HG03064 (cell line): ENCODE results near the gene INPP5J.
"Not testable (repeated sequence)": the region's sequence is repeated elsewhere in the genome, so short reads cannot be mapped to it uniquely, and the experiment has no call there.

ENCODE experiments used
- ATAC-seq: cut with Tn5 transposase; IDR thresholded peaks from one replicate; pipeline ENCODE4 v1.9.1; 2021; ENCODE audit warnings: low read depth; ENCODE audit not compliant: unreplicated experiment

Gene INPP5J

DNA sequence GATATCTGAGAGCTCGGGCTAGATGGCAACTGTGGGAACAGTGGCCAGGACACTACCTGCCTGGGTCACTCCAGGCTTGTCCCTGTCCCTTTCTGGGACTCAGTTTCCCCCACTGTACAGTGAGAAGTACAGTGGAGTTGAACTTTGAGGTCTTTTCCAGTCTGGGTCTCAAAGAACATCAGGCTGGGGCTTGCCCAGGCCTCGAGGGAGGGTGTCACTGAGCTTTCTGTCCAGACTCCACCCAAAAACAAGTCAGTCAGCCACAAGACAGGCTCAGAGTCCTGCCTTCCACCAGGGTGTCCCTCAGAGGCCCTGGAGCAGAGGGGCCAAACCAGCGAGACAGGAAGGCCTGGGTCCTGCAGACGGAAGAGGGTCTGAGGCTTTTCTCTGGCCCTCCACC, 19.5 kb downstream of the INPP5J start:
- no peak for ATAC-seq

GRCh38 chr22:31143038-31143437, 20.3 kb downstream of the INPP5J start:
- ATAC-seq, result no peak

GRCh38 chr22:31143537-31143936, 20.8 kb downstream of the INPP5J start:
- ATAC-seq, result no peak

DNA sequence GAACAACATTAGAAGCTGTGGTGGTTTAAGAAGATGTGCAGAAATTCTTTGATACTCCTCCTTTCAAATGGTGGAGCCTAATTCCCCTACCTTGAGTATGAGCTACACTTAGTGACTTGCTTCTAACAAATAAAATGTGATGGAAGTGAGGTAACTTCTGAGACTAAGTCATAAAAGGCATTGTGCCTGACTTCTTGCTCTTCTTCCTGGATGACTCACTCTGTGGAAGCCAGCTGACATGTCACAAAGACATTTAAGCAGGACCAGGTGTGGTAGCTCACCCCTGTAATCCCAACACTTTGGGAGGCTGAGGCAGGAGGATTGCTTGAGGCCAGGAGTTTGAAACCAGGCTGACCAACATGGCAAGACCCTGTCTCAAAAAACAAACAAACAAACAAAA, 21.5 kb downstream of the INPP5J start:
- ATAC-seq, result no peak

GRCh38 chr22:31148488-31148887, 25.7 kb downstream of the INPP5J start:
- ATAC-seq, result no peak

- no peak for ATAC-seq
Observed at GRCh38 chr22:31148953-31149627, 26.3 kb downstream of the INPP5J start.

DNA sequence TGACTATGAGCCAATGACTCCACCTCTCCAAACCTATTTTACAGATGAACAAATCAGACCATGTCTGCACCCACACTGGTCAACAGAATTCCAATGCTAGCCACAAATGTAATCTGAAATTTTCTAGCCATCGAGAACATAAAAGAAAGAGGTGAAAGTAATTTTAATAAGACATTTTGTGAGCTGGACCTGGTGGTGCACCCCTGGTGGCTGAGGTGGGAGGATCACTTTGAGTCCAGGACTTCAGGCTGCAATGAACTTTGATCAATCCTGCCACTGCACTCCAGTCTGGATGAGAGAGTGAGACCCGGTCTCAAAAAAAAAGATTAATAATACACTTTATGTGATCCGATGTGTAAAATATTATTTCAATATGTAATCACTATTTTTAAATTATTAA, 27.8 kb downstream of the INPP5J start:
- ATAC-seq, result no peak

GRCh38 chr22:31151872-31152271, 29.1 kb downstream of the INPP5J start:
- ATAC-seq, result no peak

DNA sequence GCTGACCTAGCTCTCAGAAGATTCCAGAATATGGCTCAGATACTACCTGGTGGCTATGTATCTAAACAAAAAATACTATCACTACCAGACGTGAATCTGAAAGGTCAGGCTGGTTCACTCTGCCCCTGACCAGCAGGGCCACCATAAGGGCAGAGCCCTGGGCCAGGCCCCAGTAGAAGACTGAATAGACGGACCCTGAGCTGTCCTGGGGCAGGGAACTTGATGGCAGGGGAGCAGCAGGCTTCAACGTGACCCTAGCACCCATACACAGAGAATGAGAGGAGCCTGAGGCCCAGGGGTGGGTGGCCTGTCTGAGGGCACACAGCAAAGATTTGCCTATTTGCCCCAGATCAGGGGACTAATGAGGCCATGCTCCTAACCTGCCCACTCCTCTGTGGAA, 30.6 kb downstream of the INPP5J start:
- ATAC-seq, result no peak

DNA sequence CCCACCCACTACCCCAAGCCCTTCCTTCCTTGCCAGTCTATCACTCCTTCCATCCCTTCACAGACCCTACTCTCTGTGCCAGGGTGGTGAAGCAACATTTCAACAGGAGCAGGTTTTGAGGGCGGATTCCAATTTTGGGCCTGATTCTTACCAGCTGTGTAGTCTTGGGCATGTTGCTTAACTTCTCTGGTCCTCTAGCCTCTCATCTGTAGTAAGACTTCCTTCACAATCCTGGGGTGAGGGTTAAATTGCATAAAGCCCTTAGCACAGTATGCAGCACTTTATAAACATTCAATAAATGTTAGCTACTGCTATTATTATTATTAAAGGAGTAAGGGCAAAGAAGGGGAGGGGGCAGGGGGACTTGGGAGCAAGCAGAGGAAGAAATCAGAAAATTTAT, 32.2 kb downstream of the INPP5J start:
- no peak for ATAC-seq

GRCh38 chr22:31155422-31155821, 32.7 kb downstream of the INPP5J start:
- ATAC-seq, result no peak

DNA sequence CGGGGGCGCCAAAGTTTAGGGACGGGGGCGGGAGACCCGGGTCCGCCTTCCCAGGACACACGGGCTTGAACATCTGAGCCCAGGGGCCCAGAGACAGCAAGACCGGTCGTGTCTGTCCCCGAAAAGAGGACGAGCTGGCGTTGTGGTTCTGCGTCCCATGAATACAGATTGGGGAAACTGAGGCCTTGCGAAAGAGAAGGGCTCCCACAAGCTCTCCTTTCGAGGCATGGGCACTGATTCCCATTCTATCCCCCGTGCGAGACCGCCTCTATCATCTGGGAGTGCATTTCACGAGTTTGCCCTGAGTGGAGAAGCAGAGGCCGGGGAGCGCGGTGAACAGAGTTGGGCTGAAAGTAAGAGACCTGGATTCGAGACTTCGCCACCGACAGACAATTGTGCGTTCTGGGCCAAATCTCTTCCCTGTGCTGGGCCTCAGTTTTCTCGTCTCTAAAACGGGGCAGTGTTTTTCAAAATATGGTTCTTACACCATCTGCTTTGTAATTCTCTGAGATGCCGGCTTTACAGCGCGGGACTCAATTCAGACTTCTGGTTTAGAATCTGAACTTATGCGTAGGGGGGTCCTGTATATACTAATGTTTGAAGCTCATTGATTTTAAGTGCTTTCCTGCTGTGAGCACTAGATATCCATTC, 37.7 kb downstream of the INPP5J start:
- ATAC-seq, result no peak

DNA sequence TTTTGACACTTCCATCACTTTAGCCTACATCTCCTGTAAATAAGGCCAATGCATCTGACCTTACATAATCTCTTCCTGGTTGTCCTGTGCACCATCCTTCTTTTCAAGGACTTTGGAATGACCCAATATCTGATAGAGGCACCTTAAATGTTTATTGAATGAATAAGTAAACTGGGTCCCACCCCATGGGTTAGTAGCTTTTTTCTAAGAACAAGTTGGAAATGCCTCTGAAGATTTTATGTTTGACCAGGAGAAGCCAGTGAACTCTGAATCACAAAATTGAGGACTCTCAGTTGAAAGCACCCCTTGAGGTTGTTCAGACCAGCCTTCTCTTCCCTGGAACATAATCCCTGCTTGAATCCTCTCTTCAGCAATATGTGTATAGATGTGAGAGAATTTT, 38.6 kb downstream of the INPP5J start:
- ATAC-seq, result no peak

GRCh38 chr22:31162015-31162765, 39.4 kb downstream of the INPP5J start:
- ATAC-seq, result no peak

DNA sequence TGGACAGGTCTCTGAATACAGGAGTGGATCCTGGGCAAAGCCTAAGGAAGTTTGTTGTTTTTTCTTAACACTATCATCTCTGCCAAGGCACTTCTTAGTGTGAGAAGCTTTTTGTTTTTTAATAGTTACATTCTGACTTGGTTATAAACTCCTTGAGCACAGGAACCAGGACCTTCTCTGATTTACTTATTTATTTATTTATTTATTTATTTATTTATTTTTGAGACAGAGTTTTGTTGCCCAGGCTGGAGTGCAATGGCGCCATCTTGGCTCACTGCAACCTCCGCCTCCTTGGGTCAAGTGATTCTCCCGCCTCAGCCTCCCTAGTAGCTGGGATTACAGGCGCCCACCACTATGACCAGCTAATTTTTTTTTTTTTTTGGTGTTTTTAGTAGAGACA, 48.2 kb downstream of the INPP5J start:
- no peak for ATAC-seq

DNA sequence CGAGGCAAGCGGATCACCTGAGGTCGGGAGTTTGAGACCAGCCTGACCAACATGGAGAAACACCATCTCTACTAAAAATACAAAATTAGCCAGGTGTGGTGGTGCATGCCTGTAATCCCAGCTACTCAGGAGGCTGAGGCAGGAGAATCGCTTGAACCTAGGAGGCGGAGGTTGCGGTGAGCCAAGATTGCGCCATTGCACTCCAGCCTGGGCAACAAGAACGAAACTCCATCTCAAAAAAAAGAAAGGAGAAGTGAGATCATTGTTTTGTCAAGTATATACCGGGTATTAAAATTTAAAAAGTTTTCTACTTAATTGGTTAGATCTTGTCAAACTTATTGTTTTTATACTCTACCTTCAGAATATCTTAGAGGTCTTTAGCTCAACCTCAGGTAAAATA, 49.0 kb downstream of the INPP5J start:
- ATAC-seq, result not testable (repeated sequence)

GRCh38 chr22:31173386-31174145, 50.8 kb downstream of the INPP5J start:
- no peak for ATAC-seq

DNA sequence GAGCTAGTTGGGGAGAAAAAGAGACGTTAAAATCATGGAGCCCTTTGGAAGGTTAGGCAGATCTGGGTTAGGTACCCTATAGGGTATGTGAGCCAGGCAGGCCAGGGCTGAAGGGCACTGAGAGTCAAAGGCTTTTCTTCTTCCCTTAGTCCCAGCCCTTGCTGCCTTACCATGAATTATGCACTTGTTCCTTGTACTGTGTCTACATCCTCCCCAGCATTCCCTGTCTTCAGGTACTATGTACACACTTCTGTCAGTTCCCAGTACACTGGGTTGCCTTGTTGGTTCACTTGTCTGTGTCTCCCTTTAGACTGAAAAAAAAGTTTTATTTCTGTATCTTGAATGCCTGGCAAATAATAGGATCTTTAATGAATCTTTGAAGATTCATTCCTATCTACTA, 54.2 kb downstream of the INPP5J start:
- no peak for ATAC-seq

- no peak for ATAC-seq
Observed at GRCh38 chr22:31177420-31178162, 54.8 kb downstream of the INPP5J start.

- no peak for ATAC-seq
Observed at GRCh38 chr22:31178859-31179258, 56.1 kb downstream of the INPP5J start.
